ENCODE measurements around the gene KRTAP2-2. TPM values are rescaled to one million over a fixed set of nuclear protein-coding genes. Genes with fewer than 3 reads are reported as not detected.
"Not testable (repeated sequence)": the region's sequence is repeated elsewhere in the genome, so short reads cannot be mapped to it uniquely, and the experiment has no call there.

Gene KRTAP2-2
- total RNA-seq, 5 donors from 2014 or later (not counting 1 experiment from before 2014, with no cell fraction given): not detected

- H3K27ac Mint-ChIP-seq; H3K36me3 ChIP-seq (ENCODE audit: control insufficient read depth in 2 of 2, extremely low read depth in 1 of 2, insufficient read depth in 1 of 2, low read length in 1 of 2); H3K4me1 ChIP-seq (ENCODE audit: control insufficient read depth in 1 of 2, extremely low read depth in 1 of 2, insufficient read depth in 2 of 2, low read length in 2 of 2); H3K4me3 Mint-ChIP-seq; H3K4me1 Mint-ChIP-seq; H3K36me3 Mint-ChIP-seq; H3K4me3 ChIP-seq (ENCODE audit: control insufficient read depth in 1 of 2, extremely low read depth in 1 of 2, low read length in 1 of 2); H3K27me3 ChIP-seq (replicated peaks in 1 of 2; ENCODE audit: control insufficient read depth in 2 of 2, extremely low read depth in 1 of 2, insufficient read depth in 2 of 2, low read length in 1 of 2); H3K27ac ChIP-seq (ENCODE audit: low read length); ATAC-seq (replicated peaks in 1 of 4); POLR2A ChIA-PET; H3K9me3 ChIP-seq; DNase-seq; H3K9me3 Mint-ChIP-seq: not testable (repeated sequence)
- CTCF ChIA-PET: interaction anchor here in 1 of 2 donors (0.5 kb wide), 1 partner anchor 125 kb away, joined by 3 read pairs; no protein-coding TSS in a partner anchor
- WGBS (ENCODE audit: insufficient coverage): 100% methylated on average over 2 of the region's 16 CpGs
- H3K27me3 Mint-ChIP-seq: peaks cover 14 to 17% of the 10 kb centered on the region in 2 donors
Observed at GRCh38 chr17:41065016-41065689, 10.1 kb upstream of the KRTAP2-2 start.

- Mint-ChIP-seq H3K4me3 (no peak overlapping the region), H3K36me3 (no peaks in the 10 kb centered on the region), H3K27me3 (peaks cover 18 to 23% of the 10 kb centered on the region in 2 donors), H3K27ac (no peak overlapping the region), H3K9me3 (no peaks in the 10 kb centered on the region), H3K4me1 (peaks cover 0 to 2% (median 0%) of the 10 kb centered on the region in 3 donors)
- ATAC-seq (replicated peaks in 1 of 4): no peak
- Histone ChIP-seq H3K27ac (ENCODE audit: low read length) (no peak overlapping the region), H3K4me3 (ENCODE audit: control insufficient read depth in 1 of 2, extremely low read depth in 1 of 2, low read length in 1 of 2) (no peak overlapping the region), H3K9me3 (no peaks in the 10 kb centered on the region), H3K4me1 (ENCODE audit: control insufficient read depth in 1 of 2, extremely low read depth in 1 of 2, insufficient read depth in 2 of 2, low read length in 2 of 2) (no peaks in the 10 kb centered on the region), H3K36me3 (ENCODE audit: control insufficient read depth in 2 of 2, extremely low read depth in 1 of 2, insufficient read depth in 1 of 2, low read length in 1 of 2) (no peaks in the 10 kb centered on the region), H3K27me3 (replicated peaks in 1 of 2; ENCODE audit: control insufficient read depth in 2 of 2, extremely low read depth in 1 of 2, insufficient read depth in 2 of 2, low read length in 1 of 2) (peaks cover 2 to 3% of the 10 kb centered on the region in 2 experiments)
- ChIA-PET CTCF (no interaction called here), POLR2A (no interaction called here)
- DNase-seq: no peak
- no CpG with 5 or more reads among the region's 1 CpG for WGBS (ENCODE audit: insufficient coverage)
Observed at GRCh38 chr17:41064301-41064700, 9.3 kb upstream of the KRTAP2-2 start.

GRCh38 chr17:41063449-41063848, 8.4 kb upstream of the KRTAP2-2 start:
- DNase-seq: no peak
- H3K4me1 ChIP-seq (ENCODE audit: control insufficient read depth in 1 of 2, extremely low read depth in 1 of 2, insufficient read depth in 2 of 2, low read length in 2 of 2): no peaks in the 10 kb centered on the region
- ATAC-seq (replicated peaks in 1 of 4): no peak

GRCh38 chr17:41061964-41062363, 6.9 kb upstream of the KRTAP2-2 start:
- Histone ChIP-seq H3K9me3 (no peaks in the 10 kb centered on the region), H3K4me3 (ENCODE audit: control insufficient read depth in 1 of 2, extremely low read depth in 1 of 2, low read length in 1 of 2) (no peak overlapping the region), H3K27ac (ENCODE audit: low read length) (no peak overlapping the region), H3K27me3 (replicated peaks in 1 of 2; ENCODE audit: control insufficient read depth in 2 of 2, extremely low read depth in 1 of 2, insufficient read depth in 2 of 2, low read length in 1 of 2) (peaks cover 4 to 8% of the 10 kb centered on the region in 2 experiments), H3K36me3 (ENCODE audit: control insufficient read depth in 2 of 2, extremely low read depth in 1 of 2, insufficient read depth in 1 of 2, low read length in 1 of 2) (no peaks in the 10 kb centered on the region), H3K4me1 (ENCODE audit: control insufficient read depth in 1 of 2, extremely low read depth in 1 of 2, insufficient read depth in 2 of 2, low read length in 2 of 2) (no peaks in the 10 kb centered on the region)
- ATAC-seq (replicated peaks in 1 of 4) (no peak), DNase-seq (no peak)
- H3K9me3 Mint-ChIP-seq: peaks cover 0 to 3% (median 0%) of the 10 kb centered on the region in 3 donors
- no peak overlapping the region for H3K4me3 Mint-ChIP-seq
- H3K27ac Mint-ChIP-seq: no peak overlapping the region
- CTCF ChIA-PET: no interaction called here
- H3K36me3 Mint-ChIP-seq: no peaks in the 10 kb centered on the region
- WGBS (ENCODE audit: insufficient coverage): no CpG with 5 or more reads among the region's 1 CpG
- peaks cover 0 to 4% (median 0%) of the 10 kb centered on the region in 3 donors for H3K4me1 Mint-ChIP-seq
- peaks cover 39 to 43% of the 10 kb centered on the region in 2 donors for H3K27me3 Mint-ChIP-seq
- POLR2A ChIA-PET: no interaction called here

More at GRCh38 chr17:41063449-41063848, 8.4 kb upstream of the KRTAP2-2 start:
- ChIA-PET CTCF (no interaction called here), POLR2A (no interaction called here)
- no CpG with 5 or more reads among the region's 4 CpGs for WGBS (ENCODE audit: insufficient coverage)
- H3K9me3 ChIP-seq: no peaks in the 10 kb centered on the region
- Mint-ChIP-seq H3K9me3 (no peaks in the 10 kb centered on the region), H3K4me1 (peaks cover 0 to 4% (median 0%) of the 10 kb centered on the region in 3 donors), H3K27me3 (peaks cover 26 to 31% of the 10 kb centered on the region in 2 donors), H3K27ac (no peak overlapping the region), H3K36me3 (no peaks in the 10 kb centered on the region), H3K4me3 (no peak overlapping the region)
- H3K27me3 ChIP-seq (replicated peaks in 1 of 2; ENCODE audit: control insufficient read depth in 2 of 2, extremely low read depth in 1 of 2, insufficient read depth in 2 of 2, low read length in 1 of 2): peaks cover 3 to 4% of the 10 kb centered on the region in 2 experiments
- no peaks in the 10 kb centered on the region for H3K36me3 ChIP-seq (ENCODE audit: control insufficient read depth in 2 of 2, extremely low read depth in 1 of 2, insufficient read depth in 1 of 2, low read length in 1 of 2)
- no peak overlapping the region for H3K4me3 ChIP-seq (ENCODE audit: control insufficient read depth in 1 of 2, extremely low read depth in 1 of 2, low read length in 1 of 2)
- no peak overlapping the region for H3K27ac ChIP-seq (ENCODE audit: low read length)

- DNase-seq (no peak), ATAC-seq (replicated peaks in 1 of 4) (no peak)
- Histone ChIP-seq H3K27ac (ENCODE audit: low read length) (no peak within 1 kb of the TSS), H3K9me3 (no peaks in the 10 kb centered on the region), H3K27me3 (replicated peaks in 1 of 2; ENCODE audit: control insufficient read depth in 2 of 2, extremely low read depth in 1 of 2, insufficient read depth in 2 of 2, low read length in 1 of 2) (peaks cover 7 to 8% of the 10 kb centered on the region in 2 experiments), H3K4me1 (ENCODE audit: control insufficient read depth in 1 of 2, extremely low read depth in 1 of 2, insufficient read depth in 2 of 2, low read length in 2 of 2) (no peaks in the 10 kb centered on the region), H3K36me3 (ENCODE audit: control insufficient read depth in 2 of 2, extremely low read depth in 1 of 2, insufficient read depth in 1 of 2, low read length in 1 of 2) (no peaks in the 10 kb centered on the region), H3K4me3 (ENCODE audit: control insufficient read depth in 1 of 2, extremely low read depth in 1 of 2, low read length in 1 of 2) (no peak within 1 kb of the TSS)
- H3K36me3 Mint-ChIP-seq: no peaks in the 10 kb centered on the region
- H3K27me3 Mint-ChIP-seq: peaks cover 41 to 53% of the 10 kb centered on the region in 2 donors
- POLR2A ChIA-PET: interaction anchor here in 1 of 2 donors (0.7 kb wide), 1 partner anchor 10 kb away, joined by 4 read pairs; no protein-coding TSS in a partner anchor
- WGBS (ENCODE audit: insufficient coverage): 71% methylated on average over 4 of the region's 6 CpGs
- H3K9me3 Mint-ChIP-seq: peaks cover 0 to 3% (median 0%) of the 10 kb centered on the region in 3 donors
- no peak within 1 kb of the TSS for H3K27ac Mint-ChIP-seq
- peaks cover 0 to 4% (median 0%) of the 10 kb centered on the region in 3 donors for H3K4me1 Mint-ChIP-seq
- CTCF ChIA-PET: no interaction called here
- no peak within 1 kb of the TSS for H3K4me3 Mint-ChIP-seq
Observed at GRCh38 chr17:41060052-41060604, 5.1 kb upstream of the KRTAP2-2 start, which contains the start of gene KRTAP2-3. KRTAP2-3 (minus strand) TSS chr17:41060114; CDS start chr17:41060050, 64 bp downstream.

- CTCF ChIA-PET, H3K27ac Mint-ChIP-seq: not testable (repeated sequence)
- 70% methylated on average over 7 of the region's 31 CpGs for WGBS (ENCODE audit: insufficient coverage)
Observed at GRCh38 chr17:41059276-41060051, 4.4 kb upstream of the KRTAP2-2 start.

More at GRCh38 chr17:41059276-41060051, 4.4 kb upstream of the KRTAP2-2 start:
- not testable (repeated sequence) for H3K27me3 ChIP-seq (replicated peaks in 1 of 2; ENCODE audit: control insufficient read depth in 2 of 2, extremely low read depth in 1 of 2, insufficient read depth in 2 of 2, low read length in 1 of 2); H3K4me3 ChIP-seq (ENCODE audit: control insufficient read depth in 1 of 2, extremely low read depth in 1 of 2, low read length in 1 of 2); H3K36me3 ChIP-seq (ENCODE audit: control insufficient read depth in 2 of 2, extremely low read depth in 1 of 2, insufficient read depth in 1 of 2, low read length in 1 of 2); H3K36me3 Mint-ChIP-seq; H3K9me3 Mint-ChIP-seq; ATAC-seq (replicated peaks in 1 of 4); H3K4me1 ChIP-seq (ENCODE audit: control insufficient read depth in 1 of 2, extremely low read depth in 1 of 2, insufficient read depth in 2 of 2, low read length in 2 of 2); H3K4me1 Mint-ChIP-seq; H3K27ac ChIP-seq (ENCODE audit: low read length); H3K9me3 ChIP-seq; DNase-seq; H3K4me3 Mint-ChIP-seq
- POLR2A ChIA-PET: interaction anchor here (0.6 to 0.7 kb wide), 2 partner anchors 351 to 1382 kb away, joined by 3 read pairs; no protein-coding TSS in a partner anchor
- peaks cover 42 to 54% of the 10 kb centered on the region in 2 donors for H3K27me3 Mint-ChIP-seq
